ENCODE data around the gene CAPS2. TPM values are rescaled to one million over a fixed set of nuclear protein-coding genes. Genes with fewer than 3 reads are reported as not detected.

CAPS2 gene
- total RNA-seq, 1 donor from 2014 or later, result 12.1 TPM

GRCh38 chr12:75236206-75236605, 93.9 kb downstream of the CAPS2 start:
- Histone ChIP-seq H3K4me1 (no peaks in the 10 kb centered on the region), H3K36me3 (no peaks in the 10 kb centered on the region), H3K9me3 (peaks cover 7% of the 10 kb centered on the region), H3K27ac (no peak overlapping the region), H3K4me3 (no peak overlapping the region), H3K27me3 (ENCODE audit: low read depth) (no peaks in the 10 kb centered on the region)
- ATAC-seq, result no peak
- TF ChIP-seq CTCF (IDR thresholded peaks at IDR 0.05), result no peak
- DNase-seq, result no peak
- intact Hi-C loops (cut with DNase I), result no loop called here

- ATAC-seq (no peak), DNase-seq (no peak)
- H3K9me3 ChIP-seq, result no peaks in the 10 kb centered on the region
- no peak overlapping the region for H3K27ac ChIP-seq
- H3K4me1 ChIP-seq, result no peaks in the 10 kb centered on the region
- no peak overlapping the region for H3K4me3 ChIP-seq
- no peaks in the 10 kb centered on the region for H3K27me3 ChIP-seq (ENCODE audit: low read depth)
- no peaks in the 10 kb centered on the region for H3K36me3 ChIP-seq
- no peak for TF ChIP-seq CTCF (IDR thresholded peaks at IDR 0.05)
- intact Hi-C loops (cut with DNase I), result no loop called here
Measured at GRCh38 chr12:75227132-75227531, 103.0 kb downstream of the CAPS2 start.

Other genes with a start within 250 kb of the CAPS2 start
- gene KCNC2, start 120.5 kb downstream of the CAPS2 start, total RNA-seq, result not detected
- gene GLIPR1L1, start 4.3 kb upstream of the CAPS2 start, total RNA-seq, result not detected
- gene GLIPR1L2, start 60.8 kb upstream of the CAPS2 start, total RNA-seq, result 0.68 TPM
- 52.0 TPM for gene GLIPR1, start 150.4 kb upstream of the CAPS2 start, total RNA-seq
- 39.8 TPM for gene KRR1, start 181.3 kb upstream of the CAPS2 start, total RNA-seq